Osteoblast (primary cell): ENCODE measurements around the gene PRM2. TPM values are rescaled to one million over a fixed set of nuclear protein-coding genes. Genes with fewer than 3 reads are reported as not detected.

Experiments used
- DNase-seq: peaks from one replicate; pipeline ENCODE4 v3.0.0; 2011; ENCODE audit warnings: low spot score, mixed read lengths; ENCODE audit not compliant: insufficient read length; ENCODE audit errors: missing footprints
- H2AFZ ChIP-seq: 2 replicates; pipeline ENCODE4 v1.6.0; 2011; ENCODE audit warnings: mild to moderate bottlenecking, low read length
- H3K27ac ChIP-seq: 2 replicates; pipeline ENCODE4 v1.5.1; 2011; ENCODE audit warnings: mild to moderate bottlenecking, low read depth, low read length, moderate library complexity
- H3K27me3 ChIP-seq: 2 replicates; pipeline ENCODE4 v1.6.0; 2012; ENCODE audit warnings: mild to moderate bottlenecking, control low read depth, inconsistent platforms, low read length, moderate library complexity; ENCODE audit not compliant: insufficient read depth
- H3K36me3 ChIP-seq: 2 replicates; pipeline ENCODE4 v1.5.1; 2011; ENCODE audit warnings: mild to moderate bottlenecking, low read length, control low read depth, moderate library complexity; ENCODE audit not compliant: insufficient read depth
- H3K4me1 ChIP-seq: 2 replicates; pipeline ENCODE4 v1.5.1; 2011; ENCODE audit warnings: mild to moderate bottlenecking, low read length, control low read depth, moderate library complexity; ENCODE audit not compliant: insufficient read depth
- H3K4me2 ChIP-seq: 2 replicates; pipeline ENCODE4 v1.6.0; 2011; ENCODE audit warnings: mild to moderate bottlenecking, low read length; ENCODE audit not compliant: insufficient read depth
- H3K4me3 ChIP-seq: fragments of 200-600 bp; sonication (generic); 3 replicates; pipeline ENCODE4 v1.5.1; 2012; ENCODE audit warnings: mild to moderate bottlenecking, low read length, inconsistent platforms; ENCODE audit not compliant: insufficient read depth
- H3K79me2 ChIP-seq: 2 replicates; pipeline ENCODE4 v1.6.0; 2012; ENCODE audit warnings: mild to moderate bottlenecking, low read length, control low read depth, inconsistent platforms; ENCODE audit not compliant: insufficient read depth
- H3K9me3 ChIP-seq: 2 replicates; pipeline ENCODE4 v1.5.1; 2011; ENCODE audit warnings: low read depth, low read length, control low read depth
- H4K20me1 ChIP-seq: 2 replicates; pipeline ENCODE4 v1.6.0; 2012; ENCODE audit warnings: mild to moderate bottlenecking, low read length, control low read depth; ENCODE audit not compliant: insufficient read depth
- CTCF ChIP-seq: IDR thresholded peaks from 2 replicates; pipeline ENCODE4 v1.5.1; 2011; ENCODE audit warnings: mild to moderate bottlenecking, low read depth, low read length, moderate library complexity; ENCODE audit errors: extremely low read depth
- total RNA-seq: library from RNA; depleted of rRNA; stranded (reverse); fragments of >200 nt; gene quantifications from 2 replicates; pipeline ENCODE4 v1.2.3, GENCODE V29; 2012

The PRM2 gene
- total RNA-seq, 1 donor = not detected

DNA sequence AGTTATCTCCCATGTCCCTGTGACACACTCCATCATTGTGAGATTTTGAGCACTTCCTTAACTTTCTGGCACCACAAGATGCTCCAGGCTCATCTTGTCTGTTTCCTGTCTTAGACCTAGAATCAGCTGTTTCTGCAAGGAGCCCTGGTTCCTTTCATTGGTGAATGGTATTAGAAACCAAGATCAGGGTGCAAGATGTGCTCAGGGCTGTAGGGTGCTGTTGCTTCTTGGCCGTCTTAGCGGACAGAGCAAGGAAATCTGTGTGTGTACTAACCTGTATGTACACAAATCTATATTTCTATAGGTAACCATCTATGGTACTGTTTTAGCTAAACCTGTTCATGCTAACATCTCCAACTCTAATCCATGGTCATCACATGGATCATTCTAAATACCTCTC is 12.9 kb upstream of the PRM2 start:
- peak; percentile 69 for DNase-seq
- no peak overlapping the region for H2AFZ ChIP-seq
- H3K79me2 ChIP-seq = no peaks in the 10 kb centered on the region
- no peak overlapping the region for H3K4me2 ChIP-seq
- peaks cover 27% of the 10 kb centered on the region for H3K27me3 ChIP-seq
- no peak overlapping the region for H3K4me3 ChIP-seq
- no peaks in the 10 kb centered on the region for H3K36me3 ChIP-seq
- no peaks in the 10 kb centered on the region for H3K9me3 ChIP-seq
- no peaks in the 10 kb centered on the region for H4K20me1 ChIP-seq
- no peak for TF ChIP-seq CTCF
- no peak overlapping the region for H3K27ac ChIP-seq
- no peaks in the 10 kb centered on the region for H3K4me1 ChIP-seq

- H3K27ac ChIP-seq = no peak overlapping the region
- no peaks in the 10 kb centered on the region for H3K36me3 ChIP-seq
- TF ChIP-seq CTCF = no peak
- no peaks in the 10 kb centered on the region for H3K79me2 ChIP-seq
- H4K20me1 ChIP-seq = no peaks in the 10 kb centered on the region
- H3K4me1 ChIP-seq = no peaks in the 10 kb centered on the region
- no peak overlapping the region for H2AFZ ChIP-seq
- no peak overlapping the region for H3K4me3 ChIP-seq
- peaks cover 14% of the 10 kb centered on the region for H3K27me3 ChIP-seq
- no peaks in the 10 kb centered on the region for H3K9me3 ChIP-seq
- DNase-seq = peak; percentile 55
- H3K4me2 ChIP-seq = no peak overlapping the region
These were observed 9.6 kb upstream of the PRM2 start for GRCh38 chr16:11285842-11286241.

DNA sequence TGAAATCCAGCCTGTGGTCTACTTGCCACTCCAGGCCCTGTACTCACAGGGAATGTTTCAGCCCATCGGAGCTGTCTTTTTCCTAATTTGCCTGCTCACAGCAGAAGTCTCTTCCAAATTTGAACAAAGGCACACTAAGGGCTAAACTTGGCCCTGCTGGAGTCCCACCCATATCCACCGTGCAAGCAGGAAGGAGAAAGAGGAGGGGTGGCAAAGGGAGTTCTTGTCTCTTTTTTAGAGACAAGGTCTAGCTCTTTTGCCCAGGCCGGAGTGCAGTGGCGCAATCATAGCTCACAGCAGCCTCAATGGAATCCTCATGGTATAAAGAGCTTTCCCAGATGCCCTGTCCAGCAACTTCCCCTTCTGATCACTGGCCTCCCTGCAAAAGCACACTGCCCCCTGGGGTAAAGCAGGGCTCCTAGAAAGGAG is 7.6 kb upstream of the PRM2 start:
- Histone ChIP-seq H2AFZ (no peak overlapping the region), H3K4me3 (no peak overlapping the region), H4K20me1 (no peaks in the 10 kb centered on the region), H3K79me2 (no peaks in the 10 kb centered on the region), H3K9me3 (no peaks in the 10 kb centered on the region), H3K4me2 (no peak overlapping the region), H3K4me1 (no peaks in the 10 kb centered on the region), H3K27me3 (peaks cover 6% of the 10 kb centered on the region), H3K27ac (no peak overlapping the region), H3K36me3 (no peaks in the 10 kb centered on the region)
- no peak for TF ChIP-seq CTCF
- peak; percentile 14 for DNase-seq

- H3K4me1 ChIP-seq = no peaks in the 10 kb centered on the region
These were observed 4.6 kb upstream of the PRM2 start, which contains the start of gene PRM1 for GRCh38 chr16:11280616-11281522. TSS of gene PRM1 (minus strand) at chr16:11281330. CDS start at chr16:11281238, 92 bp downstream.

More at GRCh38 chr16:11280616-11281522, 4.6 kb upstream of the PRM2 start, which contains the start of gene PRM1:
- Histone ChIP-seq H3K79me2 (no peaks in the 10 kb centered on the region), H3K9me3 (no peaks in the 10 kb centered on the region), H3K4me2 (no peak within 1 kb of the TSS), H2AFZ (no peak within 1 kb of the TSS), H3K4me3 (no peak within 1 kb of the TSS), H3K27me3 (peaks cover 2% of the 10 kb centered on the region), H3K36me3 (no peaks in the 10 kb centered on the region), H4K20me1 (no peaks in the 10 kb centered on the region), H3K27ac (no peak within 1 kb of the TSS)
- no peak for TF ChIP-seq CTCF
- DNase-seq = peak; percentile 26
